Right lobe of liver (tissue), 4 donors: ENCODE measurements around the gene VWDE.

Experiments used
- POLR2A ChIP-seq: fragments of 450-650 bp; IDR thresholded peaks from one replicate; pipeline ENCODE4 v1.6.1; 2017; ENCODE audit warnings: antibody characterized with exemption, mild to moderate bottlenecking
- TF ChIP-seq, protein P1 (sequence below), 4 donors: fragments of 200-600 bp in 3 of 4; fragments of 450-650 bp in 1 of 4; IDR thresholded peaks; one replicate each; pipeline versions ENCODE4 v1.5.1 to v1.8.0; 2016 to 2022; ENCODE audit warnings: antibody characterized with exemption in 4 of 4, mild to moderate bottlenecking in 2 of 4
- donor health status: DM: no; HTN: no; CAD: no.
- donor health status: DM: no; HTN: no; CAD: no.
- donor health status: DM: no; HTN: yes; CAD: no.

- TF ChIP-seq, protein P1, sequence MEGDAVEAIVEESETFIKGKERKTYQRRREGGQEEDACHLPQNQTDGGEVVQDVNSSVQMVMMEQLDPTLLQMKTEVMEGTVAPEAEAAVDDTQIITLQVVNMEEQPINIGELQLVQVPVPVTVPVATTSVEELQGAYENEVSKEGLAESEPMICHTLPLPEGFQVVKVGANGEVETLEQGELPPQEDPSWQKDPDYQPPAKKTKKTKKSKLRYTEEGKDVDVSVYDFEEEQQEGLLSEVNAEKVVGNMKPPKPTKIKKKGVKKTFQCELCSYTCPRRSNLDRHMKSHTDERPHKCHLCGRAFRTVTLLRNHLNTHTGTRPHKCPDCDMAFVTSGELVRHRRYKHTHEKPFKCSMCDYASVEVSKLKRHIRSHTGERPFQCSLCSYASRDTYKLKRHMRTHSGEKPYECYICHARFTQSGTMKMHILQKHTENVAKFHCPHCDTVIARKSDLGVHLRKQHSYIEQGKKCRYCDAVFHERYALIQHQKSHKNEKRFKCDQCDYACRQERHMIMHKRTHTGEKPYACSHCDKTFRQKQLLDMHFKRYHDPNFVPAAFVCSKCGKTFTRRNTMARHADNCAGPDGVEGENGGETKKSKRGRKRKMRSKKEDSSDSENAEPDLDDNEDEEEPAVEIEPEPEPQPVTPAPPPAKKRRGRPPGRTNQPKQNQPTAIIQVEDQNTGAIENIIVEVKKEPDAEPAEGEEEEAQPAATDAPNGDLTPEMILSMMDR (IDR thresholded peaks at IDR 0.05), result no peak
- TF ChIP-seq POLR2A, result no peak
Measured at GRCh38 chr7:12440229-12440628, 36.6 kb upstream of the VWDE start.
